GM18526 (cell line): ENCODE measurements around the gene GIMAP7.

ENCODE experiments used
- POLR2A ChIP-seq: IDR thresholded peaks from 3 replicates; pipeline ENCODE4 v1.6.1; 2011; ENCODE audit not compliant: insufficient read length; ENCODE audit errors: extremely low read depth

Gene GIMAP7

DNA sequence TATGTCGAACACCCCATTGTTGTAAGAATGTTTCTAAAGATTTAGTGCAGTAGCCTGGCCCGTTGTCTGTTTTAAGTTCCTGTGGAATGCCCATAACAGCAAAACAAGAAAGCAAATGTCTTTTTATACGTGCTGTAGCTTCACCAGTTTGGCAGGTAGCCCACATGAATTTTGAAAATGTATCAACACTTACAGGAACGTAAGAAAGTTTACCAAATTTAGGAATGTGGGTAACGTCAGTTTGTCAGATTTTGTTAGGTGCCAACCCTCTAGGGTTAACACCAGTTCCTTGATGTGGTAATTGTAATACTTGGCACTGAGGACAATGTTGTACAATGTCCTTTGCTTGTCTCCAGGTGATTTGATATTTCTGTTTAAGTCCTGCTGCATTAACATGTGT lies 49.3 kb downstream of the GIMAP7 start:
- no peak for TF ChIP-seq POLR2A

DNA sequence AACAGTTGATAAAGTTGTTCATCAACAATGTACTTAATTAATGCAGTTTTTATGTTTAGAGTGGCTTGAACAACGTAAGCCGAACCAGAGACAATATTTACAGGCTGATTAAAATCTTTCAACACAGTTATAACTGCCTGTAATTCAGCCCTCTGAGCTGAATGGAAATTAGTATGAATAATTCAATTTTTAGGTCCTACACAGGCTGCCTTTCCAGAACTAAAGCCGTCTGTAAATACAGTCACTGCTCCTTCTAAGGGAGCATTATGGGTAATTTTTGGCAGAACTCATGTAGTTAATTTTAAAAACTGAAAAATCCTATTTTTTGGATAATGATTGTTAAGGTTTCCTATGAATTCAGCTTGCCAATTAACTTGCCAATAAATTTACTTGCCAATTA lies 49.9 kb downstream of the GIMAP7 start:
- no peak for TF ChIP-seq POLR2A

GRCh38 chr7:150565239-150565638 lies 50.6 kb downstream of the GIMAP7 start:
- TF ChIP-seq POLR2A, result no peak

DNA sequence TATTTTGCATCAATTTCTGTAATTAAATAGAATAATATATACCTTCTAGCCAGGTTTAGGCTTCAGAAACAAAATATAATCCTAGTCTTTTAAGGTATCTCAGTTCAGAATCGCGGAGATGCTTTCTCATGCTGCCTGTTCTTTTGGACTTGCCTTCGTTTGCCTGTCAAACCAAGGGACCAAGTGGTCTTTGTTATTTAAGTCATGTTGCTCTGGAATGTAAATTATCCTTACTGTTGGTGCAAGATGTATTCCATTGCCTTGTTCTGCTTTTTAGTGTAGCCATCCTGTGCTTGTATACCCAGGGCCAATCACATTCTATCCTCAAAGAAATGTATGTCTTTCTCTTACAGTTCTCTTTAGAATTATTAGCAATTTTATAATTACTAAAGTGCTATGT lies 51.5 kb downstream of the GIMAP7 start:
- no peak for TF ChIP-seq POLR2A

DNA sequence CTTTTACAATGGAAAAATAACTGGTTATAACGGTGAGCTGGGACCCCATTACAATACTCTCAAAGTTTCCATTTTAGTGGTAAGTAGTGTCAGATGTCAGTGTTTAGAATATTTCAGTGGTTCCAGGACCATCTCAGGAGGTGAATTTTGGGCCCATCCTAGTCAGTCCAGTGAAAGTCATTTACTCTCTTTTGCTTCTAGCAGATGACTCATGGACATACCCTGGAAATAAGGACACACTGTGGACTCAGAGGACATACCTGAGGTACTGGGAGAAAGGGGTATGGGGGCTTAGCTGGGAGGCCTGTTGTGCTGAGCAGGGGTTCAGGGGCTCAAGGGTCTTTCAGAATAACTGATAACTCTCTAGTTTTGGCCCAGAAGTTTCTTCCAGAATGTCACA lies 51.9 kb downstream of the GIMAP7 start:
- no peak for TF ChIP-seq POLR2A

GRCh38 chr7:150567169-150567568 lies 52.5 kb downstream of the GIMAP7 start, which contains the start of gene GIMAP4:
Gene GIMAP4, plus strand, starts transcription at chr7:150567390. Its CDS starts 2,512 bp downstream, at chr7:150569902.
- no peak for TF ChIP-seq POLR2A

DNA sequence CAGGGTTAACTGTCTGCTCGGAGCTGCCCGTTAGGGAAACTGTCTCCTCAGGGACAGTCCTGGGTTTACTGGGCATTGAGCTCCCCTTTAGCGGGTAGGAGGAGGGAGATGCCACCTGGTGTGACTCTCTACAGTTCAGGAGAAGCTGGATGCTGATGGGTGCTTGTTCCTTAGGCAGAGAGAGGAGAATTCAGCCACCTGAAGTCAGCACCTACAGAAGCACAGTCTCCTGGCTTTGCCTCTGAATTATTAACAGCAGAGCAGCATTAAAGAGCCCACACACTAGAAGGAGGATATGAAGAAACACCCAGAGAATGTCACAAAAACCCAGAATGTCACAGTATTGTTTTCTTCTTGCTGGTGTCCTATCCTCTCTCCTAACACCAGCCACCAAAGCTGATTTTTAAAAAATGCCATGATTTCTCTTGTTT lies 53.2 kb downstream of the GIMAP7 start:
- TF ChIP-seq POLR2A, result no peak

GRCh38 chr7:150568714-150569113 lies 54.0 kb downstream of the GIMAP7 start:
- TF ChIP-seq POLR2A, result no peak

- no peak for TF ChIP-seq POLR2A
Measured at GRCh38 chr7:150569245-150569955, 54.7 kb downstream of the GIMAP7 start.
